ENCODE data around the gene PCK1. TPM values are rescaled to one million over a fixed set of nuclear protein-coding genes. Genes with fewer than 3 reads are reported as not detected.

PCK1 gene
- total RNA-seq, 1 experiment from 2014 or later, result 0.49 TPM

- ChIA-PET RAD21 (ENCODE audit: low non-redundant PET in 1 of 2, low total read pairs in 2 of 2, uncharacterized antibody in 2 of 2, unreplicated experiment in 2 of 2) (no interaction called here), POLR2A (no interaction called here), CTCF (no interaction called here)
- H3K79me2 ChIP-seq (ENCODE audit: insufficient read depth, low read length), result no peaks in the 10 kb centered on the region
- no peak overlapping the region for H2AFZ ChIP-seq (ENCODE audit: low read depth, low read length, poor library complexity, severe bottlenecking)
- no peak overlapping the region for H3K4me2 ChIP-seq (ENCODE audit: low read length)
- peaks cover 6 to 15% of the 10 kb centered on the region in 2 experiments for H3K4me1 ChIP-seq (ENCODE audit: control insufficient read depth in 1 of 2, insufficient read depth in 2 of 2, low read length in 2 of 2)
- peaks cover 22% of the 10 kb centered on the region; the same call in 1 of the 2 replicates for H3K27me3 ChIP-seq (ENCODE audit: insufficient read depth, low read length)
- TF ChIP-seq CBX3 (IDR thresholded peaks at IDR 0.05; ENCODE audit: low read depth) (no peak), POLR2A (IDR thresholded peaks at IDR 0.05; ENCODE audit: borderline replicate concordance, extremely low read depth, insufficient read depth, insufficient read length) (no peak), POLR2AphosphoS5 (IDR thresholded peaks at IDR 0.05; ENCODE audit: low read depth, low read length) (no peak), SP1 (IDR thresholded peaks at IDR 0.05; ENCODE audit: low read depth) (no peak), REST (IDR thresholded peaks at IDR 0.05; ENCODE audit: low read depth) (no peak), ZBTB33 (IDR thresholded peaks at IDR 0.05; ENCODE audit: extremely low read depth, insufficient replicate concordance, low read length) (no peak), EZH2 (IDR thresholded peaks at IDR 0.05) (no peak), RAD21 (IDR thresholded peaks at IDR 0.05; ENCODE audit: low read depth) (no peak), ZFX (IDR thresholded peaks at IDR 0.05) (no peak), SIN3A (IDR thresholded peaks at IDR 0.05; ENCODE audit: low read depth) (no peak), EZH2phosphoT487 (IDR thresholded peaks at IDR 0.05; ENCODE audit: borderline replicate concordance) (no peak), FOSL1 (IDR thresholded peaks at IDR 0.05; ENCODE audit: low read depth) (no peak), ZNF274 (IDR thresholded peaks at IDR 0.05; ENCODE audit: low read depth, low read length) (no peak), JUND (IDR thresholded peaks at IDR 0.05) (no peak)
- TF ChIP-seq, protein P1, sequence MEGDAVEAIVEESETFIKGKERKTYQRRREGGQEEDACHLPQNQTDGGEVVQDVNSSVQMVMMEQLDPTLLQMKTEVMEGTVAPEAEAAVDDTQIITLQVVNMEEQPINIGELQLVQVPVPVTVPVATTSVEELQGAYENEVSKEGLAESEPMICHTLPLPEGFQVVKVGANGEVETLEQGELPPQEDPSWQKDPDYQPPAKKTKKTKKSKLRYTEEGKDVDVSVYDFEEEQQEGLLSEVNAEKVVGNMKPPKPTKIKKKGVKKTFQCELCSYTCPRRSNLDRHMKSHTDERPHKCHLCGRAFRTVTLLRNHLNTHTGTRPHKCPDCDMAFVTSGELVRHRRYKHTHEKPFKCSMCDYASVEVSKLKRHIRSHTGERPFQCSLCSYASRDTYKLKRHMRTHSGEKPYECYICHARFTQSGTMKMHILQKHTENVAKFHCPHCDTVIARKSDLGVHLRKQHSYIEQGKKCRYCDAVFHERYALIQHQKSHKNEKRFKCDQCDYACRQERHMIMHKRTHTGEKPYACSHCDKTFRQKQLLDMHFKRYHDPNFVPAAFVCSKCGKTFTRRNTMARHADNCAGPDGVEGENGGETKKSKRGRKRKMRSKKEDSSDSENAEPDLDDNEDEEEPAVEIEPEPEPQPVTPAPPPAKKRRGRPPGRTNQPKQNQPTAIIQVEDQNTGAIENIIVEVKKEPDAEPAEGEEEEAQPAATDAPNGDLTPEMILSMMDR (IDR thresholded peaks at IDR 0.05 in 2 of 3, conservative IDR thresholded peaks at IDR 0.05 in 1 of 3; ENCODE audit: borderline replicate concordance in 1 of 3, insufficient read depth in 1 of 3, low read depth in 2 of 3, low read length in 2 of 3), result no peak
- TF ChIP-seq, protein P2, sequence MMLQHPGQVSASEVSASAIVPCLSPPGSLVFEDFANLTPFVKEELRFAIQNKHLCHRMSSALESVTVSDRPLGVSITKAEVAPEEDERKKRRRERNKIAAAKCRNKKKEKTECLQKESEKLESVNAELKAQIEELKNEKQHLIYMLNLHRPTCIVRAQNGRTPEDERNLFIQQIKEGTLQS (IDR thresholded peaks at IDR 0.05), result no peak
- TF ChIP-seq, protein P3, sequence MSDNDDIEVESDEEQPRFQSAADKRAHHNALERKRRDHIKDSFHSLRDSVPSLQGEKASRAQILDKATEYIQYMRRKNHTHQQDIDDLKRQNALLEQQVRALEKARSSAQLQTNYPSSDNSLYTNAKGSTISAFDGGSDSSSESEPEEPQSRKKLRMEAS (IDR thresholded peaks at IDR 0.05), result no peak
- intact Hi-C loops (cut with micrococcal nuclease), result no loop called here
- BruUV-seq (replicated peaks), result no TSS peak
- H3K9me3 ChIP-seq (ENCODE audit: control insufficient read depth in 1 of 2, insufficient read depth in 1 of 2, low read depth in 1 of 2, low read length in 2 of 2), result no peaks in the 10 kb centered on the region
- H4K20me1 ChIP-seq (ENCODE audit: insufficient read depth), result no peaks in the 10 kb centered on the region
- no peaks in the 10 kb centered on the region for H3K36me3 ChIP-seq (ENCODE audit: control insufficient read depth in 1 of 2, insufficient read depth in 2 of 2, low read length in 2 of 2)
- H3K27ac ChIP-seq (ENCODE audit: low read depth, low read length), result no peak overlapping the region
- no peaks in the 10 kb centered on the region for H3K9me2 ChIP-seq (ENCODE audit: insufficient read depth)
- no peak overlapping the region for H3K9ac ChIP-seq (ENCODE audit: low read length)
- no peak overlapping the region for H3K4me3 ChIP-seq (replicated peaks in 1 of 2; ENCODE audit: low read depth in 1 of 2, low read length in 2 of 2)
- ATAC-seq (no peak), DNase-seq (ENCODE audit: low read depth, low spot score) (no peak)
These were observed 53.9 kb downstream of the PCK1 start for GRCh38 chr20:57614490-57615444.

Data from HCT116 (cell line).